A673 (cell line): ENCODE data around the gene TRPT1.

ENCODE experiments used
- EZH2 ChIP-seq: fragments of 200-600 bp; sonication (generic); IDR thresholded peaks from 2 replicates; pipeline ENCODE4 v1.6.1; 2017; ENCODE audit warnings: borderline replicate concordance, low read depth, mild to moderate bottlenecking, mixed read lengths, antibody characterized with exemption, low read length; ENCODE audit not compliant: poor library complexity, severe bottlenecking
- TF ChIP-seq, protein P1 (sequence below): fragments of 300-800, 200-600 bp; sonication (generic); conservative IDR thresholded peaks from 2 replicates; pipeline ENCODE4 v1.5.1; 2017; ENCODE audit warnings: low read depth, mild to moderate bottlenecking, antibody characterized with exemption, low read length, moderate library complexity, mixed read lengths

GRCh38 chr11:64230171-64230984 is 4.4 kb upstream of the TRPT1 start, which contains the start of gene DNAJC4:
- TF ChIP-seq, protein P1, sequence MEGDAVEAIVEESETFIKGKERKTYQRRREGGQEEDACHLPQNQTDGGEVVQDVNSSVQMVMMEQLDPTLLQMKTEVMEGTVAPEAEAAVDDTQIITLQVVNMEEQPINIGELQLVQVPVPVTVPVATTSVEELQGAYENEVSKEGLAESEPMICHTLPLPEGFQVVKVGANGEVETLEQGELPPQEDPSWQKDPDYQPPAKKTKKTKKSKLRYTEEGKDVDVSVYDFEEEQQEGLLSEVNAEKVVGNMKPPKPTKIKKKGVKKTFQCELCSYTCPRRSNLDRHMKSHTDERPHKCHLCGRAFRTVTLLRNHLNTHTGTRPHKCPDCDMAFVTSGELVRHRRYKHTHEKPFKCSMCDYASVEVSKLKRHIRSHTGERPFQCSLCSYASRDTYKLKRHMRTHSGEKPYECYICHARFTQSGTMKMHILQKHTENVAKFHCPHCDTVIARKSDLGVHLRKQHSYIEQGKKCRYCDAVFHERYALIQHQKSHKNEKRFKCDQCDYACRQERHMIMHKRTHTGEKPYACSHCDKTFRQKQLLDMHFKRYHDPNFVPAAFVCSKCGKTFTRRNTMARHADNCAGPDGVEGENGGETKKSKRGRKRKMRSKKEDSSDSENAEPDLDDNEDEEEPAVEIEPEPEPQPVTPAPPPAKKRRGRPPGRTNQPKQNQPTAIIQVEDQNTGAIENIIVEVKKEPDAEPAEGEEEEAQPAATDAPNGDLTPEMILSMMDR = no peak
- TF ChIP-seq EZH2 = no peak
